Activated naive CD4-positive, alpha-beta T cell treated with anti-CD3 and anti-CD28 coated beads, Interleukin-2, amount 50 U/mL, for 16 hours (primary cell): ENCODE results near the gene CYTH3.
"Not testable (repeated sequence)": the region's sequence is repeated elsewhere in the genome, so short reads cannot be mapped to it uniquely, and the experiment has no call there.

ENCODE experiments used
- DNase-seq: peaks from one replicate; pipeline ENCODE4 v3.0.0-alpha.2; 2020

CYTH3 gene

GRCh38 chr7:6228361-6229229 is 43.8 kb downstream of the CYTH3 start:
- DNase-seq = no peak

DNA sequence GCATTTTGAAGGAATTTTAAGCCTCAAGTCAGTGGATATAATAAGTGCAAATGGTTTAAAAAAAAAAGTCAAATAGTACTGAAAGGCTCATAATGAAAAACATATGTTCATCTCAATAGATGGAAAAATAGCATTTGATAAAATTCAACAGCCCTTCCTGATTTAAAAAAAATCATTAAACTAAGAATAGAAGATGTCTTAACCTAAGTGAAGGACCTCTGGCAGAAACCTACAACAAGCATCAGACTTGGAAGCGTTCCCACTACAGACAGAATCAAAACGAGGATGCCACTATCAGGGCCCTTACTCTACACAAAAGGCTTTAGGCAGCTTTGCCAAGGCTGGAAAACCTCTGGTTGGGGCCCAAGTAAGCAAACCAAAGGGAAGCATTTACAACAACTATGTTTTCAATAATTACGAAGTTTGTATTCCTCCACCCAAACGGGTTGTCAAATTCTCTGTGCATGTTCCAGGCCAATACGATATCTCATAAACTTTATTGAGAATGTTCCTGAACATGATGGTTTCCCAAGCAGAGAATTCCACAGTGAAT is 45.1 kb downstream of the CYTH3 start:
- DNase-seq = no peak

GRCh38 chr7:6226194-6226799 is 46.1 kb downstream of the CYTH3 start:
- no peak for DNase-seq

GRCh38 chr7:6223411-6223810 is 49.0 kb downstream of the CYTH3 start:
- not testable (repeated sequence) for DNase-seq

- not testable (repeated sequence) for DNase-seq
Observed at GRCh38 chr7:6223010-6223409, 49.4 kb downstream of the CYTH3 start.

- peak; percentile 31 for DNase-seq
Observed at GRCh38 chr7:6221340-6222319, 50.8 kb downstream of the CYTH3 start.

DNA sequence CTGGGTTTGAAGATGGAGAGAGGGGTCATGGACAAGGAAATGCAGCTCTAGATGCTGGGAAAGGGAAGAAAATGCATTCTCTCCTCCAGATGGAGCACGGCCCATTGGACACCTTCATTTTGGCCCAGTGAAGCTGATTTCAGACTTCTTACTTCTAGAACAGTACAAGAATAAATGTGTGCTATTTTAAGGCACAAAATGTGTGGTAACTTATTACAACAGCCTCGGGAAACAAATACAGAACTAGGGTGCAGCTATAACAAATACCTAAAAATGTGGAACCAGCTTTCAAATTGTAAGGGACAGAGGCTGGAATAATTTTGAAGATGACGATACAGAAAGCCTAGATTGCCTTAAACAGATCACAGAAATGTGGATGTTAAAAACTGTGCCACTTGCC is 54.1 kb downstream of the CYTH3 start:
- no peak for DNase-seq

GRCh38 chr7:6212008-6212407 is 60.4 kb downstream of the CYTH3 start:
- DNase-seq = no peak

DNA sequence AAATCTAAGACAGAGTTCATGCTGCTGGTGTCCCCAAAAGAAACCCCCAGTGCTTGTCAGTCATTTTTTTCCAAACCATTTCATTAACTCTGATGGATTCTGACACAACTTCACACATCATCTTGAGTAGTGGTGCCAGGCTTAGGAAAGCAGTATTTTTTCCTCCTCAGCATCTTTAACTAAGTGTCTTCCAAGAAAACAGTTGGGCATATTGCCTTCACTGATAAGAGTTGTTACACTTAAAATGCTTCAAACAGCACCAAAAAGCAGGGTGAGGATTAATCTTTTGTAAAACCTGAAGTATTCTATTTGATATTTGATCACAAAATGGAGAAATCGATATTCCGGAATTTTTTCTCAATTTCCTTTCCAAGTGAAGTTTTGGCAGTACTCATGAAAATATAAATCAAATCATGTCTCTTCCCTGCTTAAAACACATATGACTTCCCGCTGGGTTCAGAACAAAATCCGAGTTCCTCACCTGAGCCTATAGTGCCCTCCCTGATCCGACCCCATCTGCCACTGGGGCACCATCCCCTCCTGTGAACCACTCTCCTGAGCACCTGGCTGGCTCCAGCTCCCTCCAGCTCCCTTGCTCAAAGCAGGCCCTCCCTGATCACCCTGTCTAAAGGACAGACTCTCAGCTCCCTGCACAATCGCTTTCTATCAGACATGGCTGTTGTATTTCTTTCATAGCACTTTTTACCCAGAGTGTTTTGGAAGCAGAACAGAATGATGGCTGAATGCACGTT is 61.6 kb downstream of the CYTH3 start:
- DNase-seq = no peak

DNA sequence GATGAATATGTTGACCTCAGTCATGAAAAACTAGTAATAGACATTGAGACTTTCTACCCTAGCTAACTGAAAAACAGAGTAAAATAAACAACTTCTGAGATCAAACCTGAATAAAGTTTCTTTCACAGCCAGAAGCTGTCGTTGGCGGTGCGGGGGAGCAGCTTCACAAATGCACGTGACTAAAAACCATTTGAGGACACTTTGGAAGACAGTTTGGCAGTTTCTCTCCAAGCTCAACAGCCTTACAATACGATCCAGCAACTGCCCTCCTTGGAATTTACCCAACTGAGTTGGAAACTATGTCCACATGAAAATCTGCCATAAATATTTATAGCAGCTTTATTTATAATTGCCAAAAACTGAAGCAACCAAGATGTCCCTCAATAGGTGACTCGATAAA is 63.1 kb downstream of the CYTH3 start:
- no peak for DNase-seq

DNA sequence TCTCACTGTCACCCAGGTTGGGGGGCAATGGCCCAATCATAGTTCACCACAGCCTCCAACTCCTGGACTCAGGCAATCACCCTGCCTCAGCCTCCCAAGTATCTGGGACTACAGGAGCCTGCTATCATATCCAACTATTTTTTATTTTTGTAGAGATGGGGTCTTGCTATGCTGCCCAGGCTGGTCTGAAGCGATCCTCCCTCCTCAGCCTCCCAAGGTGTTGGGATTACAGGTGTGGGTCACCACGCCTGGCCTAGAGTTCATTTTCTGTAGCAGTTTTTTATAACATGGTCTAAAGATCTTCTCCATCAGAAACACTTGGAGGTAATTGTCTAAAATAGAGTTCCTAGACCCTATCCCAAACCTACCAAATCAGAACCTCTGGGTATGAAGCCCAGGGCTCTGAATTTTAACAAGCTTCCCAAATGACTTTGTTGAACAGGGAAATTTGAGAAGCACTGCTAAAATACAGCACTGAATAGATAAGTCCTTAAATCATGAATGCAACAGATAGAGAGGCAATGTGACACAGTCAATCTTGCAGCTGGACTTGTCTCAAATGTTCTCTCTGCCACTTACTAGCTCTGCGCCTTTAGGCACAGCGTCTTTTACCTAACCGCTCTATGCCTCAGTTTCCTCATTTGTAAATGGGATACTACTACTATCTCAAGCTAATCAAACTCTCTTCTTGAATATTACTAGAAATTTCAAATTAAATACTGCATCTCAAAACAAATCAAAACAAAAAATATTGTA is 63.7 kb downstream of the CYTH3 start:
- DNase-seq = no peak

DNA sequence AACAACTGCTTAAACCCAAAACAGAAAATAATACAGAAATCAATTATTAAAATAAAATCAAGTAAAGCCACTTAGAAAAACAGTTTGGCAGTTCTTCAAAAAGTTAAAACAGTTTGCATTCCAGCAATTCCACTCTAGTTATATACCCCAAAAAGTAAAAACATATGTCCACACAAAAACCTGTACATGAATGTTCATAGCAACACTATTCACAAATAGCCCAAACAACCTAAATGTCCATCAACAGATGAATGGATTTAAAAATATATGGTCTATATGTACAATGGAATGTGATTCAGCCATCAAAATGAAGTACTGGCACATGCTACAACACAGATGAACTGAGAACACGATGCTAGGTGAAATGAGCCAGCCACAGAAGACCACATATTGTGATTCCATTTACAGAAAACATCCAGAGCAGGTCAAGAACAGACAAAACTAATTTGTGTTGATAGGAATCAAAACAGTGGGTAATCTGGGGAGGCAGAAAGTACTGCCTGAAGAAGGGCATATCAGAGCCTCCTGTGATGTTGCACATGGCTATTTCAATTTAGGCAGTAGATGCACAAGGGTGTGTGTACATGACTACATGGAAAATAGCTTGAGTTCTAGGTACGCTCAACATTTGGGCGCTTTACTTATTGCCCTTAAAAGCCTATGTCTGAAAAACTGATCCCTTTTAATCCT is 66.3 kb downstream of the CYTH3 start:
- no peak for DNase-seq

DNA sequence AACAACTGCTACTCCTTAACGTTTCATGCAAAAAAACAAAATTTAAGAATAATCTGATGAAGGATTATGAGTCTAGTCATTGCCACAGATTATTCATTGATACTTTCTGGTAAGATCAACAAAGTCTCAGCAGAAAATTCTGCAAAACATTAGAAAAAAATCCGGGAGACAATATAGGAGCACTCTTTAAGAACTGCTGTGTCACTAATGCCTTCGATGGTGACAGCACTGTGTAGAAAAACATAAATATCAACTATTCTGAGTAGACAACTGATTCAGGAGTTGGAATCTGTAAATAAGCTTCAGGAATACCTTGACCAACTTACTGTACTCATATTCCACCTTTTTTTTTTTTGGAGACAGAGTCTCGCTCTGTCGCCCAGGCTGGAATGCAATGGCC is 69.0 kb downstream of the CYTH3 start:
- DNase-seq = no peak

DNA sequence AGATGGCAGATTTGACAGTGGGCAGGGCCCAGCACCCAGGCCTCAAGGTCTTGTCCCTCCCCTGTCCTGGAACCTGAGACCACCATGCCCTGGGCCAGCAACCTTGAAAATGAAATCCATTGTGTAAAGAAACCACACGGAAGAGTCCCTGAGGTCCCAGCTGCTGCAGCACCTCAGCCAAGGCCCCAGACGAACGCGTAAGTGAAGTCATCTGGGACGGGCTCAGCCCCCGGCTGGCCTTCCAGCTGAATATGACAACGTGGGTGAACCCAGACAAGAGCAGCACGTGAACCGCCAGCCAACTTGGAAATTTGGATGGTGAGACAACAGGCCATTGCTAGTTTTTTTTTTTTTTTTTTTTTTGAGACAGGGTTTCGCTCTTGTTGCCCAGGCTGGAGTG is 70.3 kb downstream of the CYTH3 start:
- no peak for DNase-seq

GRCh38 chr7:6200971-6201370 is 71.5 kb downstream of the CYTH3 start:
- no peak for DNase-seq

- DNase-seq = no peak
Observed at GRCh38 chr7:6198689-6199595, 73.5 kb downstream of the CYTH3 start.

- no peak for DNase-seq
Observed at GRCh38 chr7:6197801-6198551, 74.4 kb downstream of the CYTH3 start.

DNA sequence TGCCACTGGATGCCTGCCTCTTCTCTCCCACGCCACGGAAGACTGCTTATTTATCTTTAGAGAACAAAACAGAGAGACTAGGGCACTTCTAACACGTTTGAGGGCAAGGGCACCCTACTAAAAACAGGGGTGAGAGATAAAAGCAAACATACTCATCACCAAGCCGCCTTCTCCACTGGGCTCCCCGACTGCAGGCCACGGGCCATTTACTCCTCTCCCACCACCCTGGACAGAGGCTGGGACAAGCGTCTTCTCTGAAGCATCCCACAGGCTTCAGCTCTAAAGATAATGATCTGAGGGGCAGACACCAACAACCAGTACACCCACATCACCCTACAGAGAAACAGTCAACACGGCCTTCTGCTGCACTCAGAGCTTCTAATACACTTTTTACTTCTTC is 78.7 kb downstream of the CYTH3 start:
- DNase-seq = no peak

GRCh38 chr7:6190563-6190962 is 81.9 kb downstream of the CYTH3 start:
- not testable (repeated sequence) for DNase-seq
